Ishikawa (cell line): ENCODE measurements around the gene TSPAN9.

Experiments
- CEBPB ChIP-seq: IDR thresholded peaks from 2 replicates; pipeline ENCODE4 v1.6.1; 2012
- CREB1 ChIP-seq: IDR thresholded peaks from 2 replicates; pipeline ENCODE4 v1.6.1; 2012; ENCODE audit warnings: low read depth
- EGR1 ChIP-seq: IDR thresholded peaks from 2 replicates; pipeline ENCODE4 v1.6.1; 2012
- EP300 ChIP-seq: IDR thresholded peaks from 2 replicates; pipeline ENCODE4 v1.6.1; 2012; ENCODE audit warnings: borderline replicate concordance
- FOXM1 ChIP-seq: IDR thresholded peaks from 2 replicates; pipeline ENCODE4 v1.6.1; 2012; ENCODE audit warnings: low read depth, borderline replicate concordance
- NFIC ChIP-seq: IDR thresholded peaks from 2 replicates; pipeline ENCODE4 v1.6.1; 2012
- RAD21 ChIP-seq: IDR thresholded peaks from 2 replicates; pipeline ENCODE4 v1.6.1; 2012; ENCODE audit warnings: low read depth
- TAF1 ChIP-seq: IDR thresholded peaks from 2 replicates; pipeline ENCODE4 v1.6.1; 2012; ENCODE audit warnings: low read depth, mild to moderate bottlenecking
- TCF12 ChIP-seq: IDR thresholded peaks from 2 replicates; pipeline ENCODE4 v1.6.1; 2012; ENCODE audit warnings: low read depth
- TEAD4 ChIP-seq: IDR thresholded peaks from 2 replicates; pipeline ENCODE4 v1.6.1; 2012
- YY1 ChIP-seq: IDR thresholded peaks from 2 replicates; pipeline ENCODE4 v1.6.1; 2012; ENCODE audit warnings: low read depth
- ZBTB7A ChIP-seq: IDR thresholded peaks from 2 replicates; pipeline ENCODE4 v1.6.1; 2012; ENCODE audit warnings: low read depth
- TF ChIP-seq, protein P1 (sequence below): IDR thresholded peaks from 2 replicates; pipeline ENCODE4 v1.6.1; 2012; ENCODE audit warnings: low read depth, mild to moderate bottlenecking
- TF ChIP-seq, protein P2 (sequence below): IDR thresholded peaks from 2 replicates; pipeline ENCODE4 v1.6.1; 2012
- TF ChIP-seq, protein P3 (sequence below): IDR thresholded peaks from 2 replicates; pipeline ENCODE4 v1.6.1; 2012

TSPAN9 gene

DNA sequence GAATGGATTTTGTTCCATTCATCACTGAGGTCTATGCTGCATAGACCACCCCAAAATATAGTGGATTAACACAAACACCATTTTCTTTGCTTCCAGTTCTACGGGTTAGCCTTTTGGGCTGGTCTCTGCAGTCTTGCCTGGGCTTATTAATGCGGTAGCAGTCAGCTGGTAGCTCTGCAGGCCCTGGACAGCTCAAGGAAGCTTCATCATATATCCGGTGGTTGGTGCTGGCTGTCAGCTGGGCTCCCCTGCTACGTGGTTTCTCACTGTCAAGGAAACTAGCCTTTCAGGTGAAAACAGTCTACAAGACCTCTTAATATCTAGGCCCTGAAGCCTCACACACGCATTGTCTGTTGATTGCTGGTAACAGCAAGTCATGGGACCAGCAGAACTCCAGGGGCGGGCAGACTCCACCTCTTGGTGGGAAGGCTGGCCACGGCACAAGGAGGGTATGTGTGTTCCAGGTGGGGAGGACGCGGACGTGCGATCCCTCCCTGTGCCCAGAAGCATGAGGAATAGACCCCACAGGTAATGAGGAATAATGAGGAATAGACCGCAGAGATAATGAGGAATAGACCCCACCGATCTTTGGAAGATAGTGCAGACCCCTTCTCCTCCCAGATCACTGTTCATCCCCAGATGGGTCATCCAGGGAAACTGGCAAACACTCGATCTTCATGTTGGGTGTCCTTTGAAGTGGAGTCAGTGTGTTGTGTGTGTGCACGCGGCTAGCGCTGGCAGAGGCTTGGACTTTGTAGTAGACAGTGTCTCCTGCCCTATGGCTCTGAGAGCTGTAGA lies 13.3 kb downstream of the TSPAN9 start:
- TF ChIP-seq EGR1 (no peak), CEBPB (no peak), ZBTB7A (no peak), NFIC (no peak), RAD21 (no peak), YY1 (no peak), TCF12 (no peak), TAF1 (no peak), EP300 (no peak)
- TF ChIP-seq, protein P1, sequence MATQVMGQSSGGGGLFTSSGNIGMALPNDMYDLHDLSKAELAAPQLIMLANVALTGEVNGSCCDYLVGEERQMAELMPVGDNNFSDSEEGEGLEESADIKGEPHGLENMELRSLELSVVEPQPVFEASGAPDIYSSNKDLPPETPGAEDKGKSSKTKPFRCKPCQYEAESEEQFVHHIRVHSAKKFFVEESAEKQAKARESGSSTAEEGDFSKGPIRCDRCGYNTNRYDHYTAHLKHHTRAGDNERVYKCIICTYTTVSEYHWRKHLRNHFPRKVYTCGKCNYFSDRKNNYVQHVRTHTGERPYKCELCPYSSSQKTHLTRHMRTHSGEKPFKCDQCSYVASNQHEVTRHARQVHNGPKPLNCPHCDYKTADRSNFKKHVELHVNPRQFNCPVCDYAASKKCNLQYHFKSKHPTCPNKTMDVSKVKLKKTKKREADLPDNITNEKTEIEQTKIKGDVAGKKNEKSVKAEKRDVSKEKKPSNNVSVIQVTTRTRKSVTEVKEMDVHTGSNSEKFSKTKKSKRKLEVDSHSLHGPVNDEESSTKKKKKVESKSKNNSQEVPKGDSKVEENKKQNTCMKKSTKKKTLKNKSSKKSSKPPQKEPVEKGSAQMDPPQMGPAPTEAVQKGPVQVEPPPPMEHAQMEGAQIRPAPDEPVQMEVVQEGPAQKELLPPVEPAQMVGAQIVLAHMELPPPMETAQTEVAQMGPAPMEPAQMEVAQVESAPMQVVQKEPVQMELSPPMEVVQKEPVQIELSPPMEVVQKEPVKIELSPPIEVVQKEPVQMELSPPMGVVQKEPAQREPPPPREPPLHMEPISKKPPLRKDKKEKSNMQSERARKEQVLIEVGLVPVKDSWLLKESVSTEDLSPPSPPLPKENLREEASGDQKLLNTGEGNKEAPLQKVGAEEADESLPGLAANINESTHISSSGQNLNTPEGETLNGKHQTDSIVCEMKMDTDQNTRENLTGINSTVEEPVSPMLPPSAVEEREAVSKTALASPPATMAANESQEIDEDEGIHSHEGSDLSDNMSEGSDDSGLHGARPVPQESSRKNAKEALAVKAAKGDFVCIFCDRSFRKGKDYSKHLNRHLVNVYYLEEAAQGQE: no peak
- TF ChIP-seq, protein P2, sequence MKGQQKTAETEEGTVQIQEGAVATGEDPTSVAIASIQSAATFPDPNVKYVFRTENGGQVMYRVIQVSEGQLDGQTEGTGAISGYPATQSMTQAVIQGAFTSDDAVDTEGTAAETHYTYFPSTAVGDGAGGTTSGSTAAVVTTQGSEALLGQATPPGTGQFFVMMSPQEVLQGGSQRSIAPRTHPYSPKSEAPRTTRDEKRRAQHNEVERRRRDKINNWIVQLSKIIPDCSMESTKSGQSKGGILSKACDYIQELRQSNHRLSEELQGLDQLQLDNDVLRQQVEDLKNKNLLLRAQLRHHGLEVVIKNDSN: no peak

DNA sequence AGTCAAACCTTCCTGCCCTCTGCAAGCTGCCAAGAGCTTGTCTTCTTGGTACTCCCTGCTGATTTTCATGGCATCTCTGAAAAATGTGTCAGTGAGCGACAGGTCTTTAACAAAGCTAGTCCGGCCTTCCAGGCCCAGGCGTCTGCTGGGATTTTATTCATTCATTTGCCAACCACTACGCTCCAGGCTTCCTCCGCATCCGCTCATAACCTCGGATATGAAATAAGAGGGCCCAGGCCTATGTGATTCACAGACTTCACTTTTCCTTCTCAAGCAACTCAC lies 13.8 kb downstream of the TSPAN9 start:
- TF ChIP-seq EP300: no peak
- TF ChIP-seq TEAD4: no peak
- no peak for TF ChIP-seq CREB1
- no peak for TF ChIP-seq YY1
- TF ChIP-seq FOXM1: no peak
- TF ChIP-seq TCF12: no peak
- TF ChIP-seq ZBTB7A: no peak
- TF ChIP-seq, protein P2: no peak
- no peak for TF ChIP-seq EGR1
- TF ChIP-seq TAF1: no peak
- TF ChIP-seq, protein P1: no peak
- no peak for TF ChIP-seq CEBPB
- TF ChIP-seq NFIC: no peak
- TF ChIP-seq, protein P3, sequence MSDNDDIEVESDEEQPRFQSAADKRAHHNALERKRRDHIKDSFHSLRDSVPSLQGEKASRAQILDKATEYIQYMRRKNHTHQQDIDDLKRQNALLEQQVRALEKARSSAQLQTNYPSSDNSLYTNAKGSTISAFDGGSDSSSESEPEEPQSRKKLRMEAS: no peak

DNA sequence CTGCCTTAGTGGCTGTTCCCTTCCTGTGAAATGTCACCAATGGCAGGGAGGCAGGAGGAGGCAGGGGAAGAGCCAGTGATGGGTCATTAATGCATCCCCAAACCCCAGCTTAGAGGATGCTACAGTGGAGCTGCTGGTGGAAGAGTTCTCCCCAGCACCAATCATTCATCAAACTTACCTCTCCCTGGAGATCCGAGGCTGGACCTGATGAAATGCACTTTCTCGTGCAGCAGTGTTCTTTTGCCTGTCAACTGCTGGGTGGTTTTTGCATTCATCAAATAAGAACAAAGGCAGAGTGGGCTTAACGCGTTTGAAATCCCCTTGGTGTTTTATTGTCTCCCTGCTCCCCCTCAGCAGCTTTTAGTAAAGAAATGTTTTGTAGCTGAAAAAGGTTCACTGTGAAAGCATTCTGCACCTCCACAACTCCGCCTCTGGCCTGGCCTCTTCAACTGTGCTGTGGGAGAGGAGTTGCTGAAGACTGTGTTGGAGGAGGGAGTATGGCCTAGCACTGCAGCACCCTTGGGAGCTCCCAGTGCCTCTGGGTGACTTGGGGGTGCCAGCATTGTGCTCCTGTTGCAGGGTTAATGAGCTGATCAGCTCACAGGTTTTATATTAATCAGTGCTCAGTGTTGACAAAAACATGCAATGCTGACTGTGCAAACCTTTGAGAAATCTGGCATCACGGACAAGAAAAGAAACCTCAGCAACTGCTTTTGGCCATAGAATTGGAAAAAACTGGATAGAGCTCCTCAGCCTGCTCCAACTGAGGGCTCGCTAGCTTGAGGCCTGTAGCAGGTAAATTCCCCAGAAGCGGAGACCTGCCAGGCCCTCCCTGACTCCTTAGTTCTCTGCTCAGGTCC lies 14.4 kb downstream of the TSPAN9 start:
- TF ChIP-seq YY1: no peak
- no peak for TF ChIP-seq EGR1
- TF ChIP-seq CREB1: no peak
- TF ChIP-seq EP300: no peak
- no peak for TF ChIP-seq ZBTB7A
- no peak for TF ChIP-seq FOXM1
- TF ChIP-seq RAD21: no peak
- TF ChIP-seq TAF1: no peak
- TF ChIP-seq NFIC: no peak
- TF ChIP-seq, protein P1: no peak
- TF ChIP-seq, protein P3: no peak
- TF ChIP-seq TEAD4: no peak

DNA sequence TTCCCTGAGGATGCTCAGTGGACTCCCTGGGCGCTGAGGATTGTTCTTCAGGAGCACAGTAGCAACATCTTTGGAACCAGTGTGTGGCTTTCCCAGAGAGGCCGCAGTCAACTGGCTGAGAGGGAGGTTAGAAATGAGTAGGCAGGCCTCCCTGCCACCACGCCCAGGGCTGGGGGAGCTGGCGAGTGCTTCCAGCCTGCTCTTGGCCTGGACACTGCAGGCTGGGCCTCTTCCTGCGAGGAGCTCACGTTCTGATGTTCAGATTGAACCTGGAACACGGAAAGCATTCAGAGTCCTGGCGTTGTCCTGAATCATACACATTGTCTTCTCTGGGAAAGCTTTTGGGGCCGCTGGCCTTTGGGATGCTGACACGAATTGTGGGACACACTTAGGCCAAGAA lies 15.6 kb downstream of the TSPAN9 start:
- TF ChIP-seq TAF1 (no peak), RAD21 (no peak), FOXM1 (no peak), TCF12 (no peak), CREB1 (no peak), NFIC (no peak), TEAD4 (no peak)
- TF ChIP-seq, protein P1: no peak
